NCI-H146 treated with DMSO at 0.1 percent for 48 hours (cell line): ENCODE measurements around the gene SLC22A4.

Experiments
- DNase-seq: peaks from one replicate; lab custom pipeline; 2025; ENCODE audit not compliant: unreplicated experiment; lab: John Stamatoyannopoulos, UW

SLC22A4 gene

GRCh38 chr5:132391870-132392269, 97.7 kb downstream of the SLC22A4 start:
- no peak for DNase-seq

GRCh38 chr5:132392411-132392810, 98.2 kb downstream of the SLC22A4 start:
- no peak for DNase-seq

- no peak for DNase-seq
Observed at GRCh38 chr5:132392978-132393825, 99.0 kb downstream of the SLC22A4 start.
